ENCODE measurements around the gene EVI5L.

Gene EVI5L

GRCh38 chr19:7865262-7865911 is 35.4 kb downstream of the EVI5L start:
- intact Hi-C loops (cut with DNase I) = no loop called here

GRCh38 chr19:7866399-7867091 is 36.5 kb downstream of the EVI5L start:
- DNase-seq = peak in 1 of 42 donors; percentile 24
- intact Hi-C loops (cut with DNase I) = no loop called here

More at GRCh38 chr19:7865262-7865911, 35.4 kb downstream of the EVI5L start:
- DNase-seq = peak in 1 of 42 donors; percentile 28

GRCh38 chr19:7867092-7867844 is 37.2 kb downstream of the EVI5L start:
- DNase-seq = peak in 1 of 42 donors; percentile 18
- intact Hi-C loops (cut with DNase I) = no loop called here

- peak in 2 of 42 donors; percentile 16 to 40 for DNase-seq
- intact Hi-C loops (cut with DNase I) = no loop called here
These were observed 38.3 kb downstream of the EVI5L start for GRCh38 chr19:7868326-7868670.

GRCh38 chr19:7868671-7869452 is 38.8 kb downstream of the EVI5L start:
- DNase-seq = peak in 34 of 42 donors; percentile 52 to 83 (median 70)
- intact Hi-C loops (cut with DNase I) = no loop called here

- intact Hi-C loops (cut with DNase I) = no loop called here
- peak in 32 of 42 donors; percentile 42 to 78 (median 70) for DNase-seq
These were observed 39.5 kb downstream of the EVI5L start for GRCh38 chr19:7869453-7869909.

- peak in 4 of 42 donors; percentile 34 to 62 (median 38) for DNase-seq
- intact Hi-C loops (cut with DNase I) = no loop called here
These were observed 40.0 kb downstream of the EVI5L start for GRCh38 chr19:7869910-7870511.

GRCh38 chr19:7870571-7871436 is 40.8 kb downstream of the EVI5L start:
- intact Hi-C loops (cut with DNase I) = no loop called here
- DNase-seq = peak in 28 of 42 donors; percentile 40 to 85 (median 66)

GRCh38 chr19:7871437-7872305 is 41.7 kb downstream of the EVI5L start:
- DNase-seq = peak in 40 of 42 donors; percentile 50 to 90 (median 75)
- intact Hi-C loops (cut with DNase I) = no loop called here

- intact Hi-C loops (cut with DNase I) = no loop called here
- DNase-seq = no peak
These were observed 42.5 kb downstream of the EVI5L start for GRCh38 chr19:7872306-7873204.

GRCh38 chr19:7873304-7874075 is 43.5 kb downstream of the EVI5L start:
- intact Hi-C loops (cut with DNase I) = no loop called here
- no peak for DNase-seq

GRCh38 chr19:7874076-7874896 is 44.3 kb downstream of the EVI5L start, which contains the start of gene PRR36:
TSS of gene PRR36 (minus strand) at chr19:7874390. CDS start at chr19:7873689, 701 bp downstream.
- peak in 40 of 42 donors; percentile 55 to 90 (median 78) for DNase-seq
- intact Hi-C loops (cut with DNase I) = no loop called here

GRCh38 chr19:7874897-7875273 is 44.9 kb downstream of the EVI5L start:
- DNase-seq = peak in 1 of 42 donors; percentile 30
- intact Hi-C loops (cut with DNase I) = no loop called here

GRCh38 chr19:7877249-7877836 is 47.3 kb downstream of the EVI5L start:
- DNase-seq = no peak
- intact Hi-C loops (cut with DNase I) = no loop called here

Data from head of caudate nucleus (tissue), 42 donors.